A673 (cell line): Measurements from ENCODE around the gene CALCR. TPM values are rescaled to one million over a fixed set of nuclear protein-coding genes. Genes with fewer than 3 reads are reported as not detected.
"Not testable (repeated sequence)": the region's sequence is repeated elsewhere in the genome, so short reads cannot be mapped to it uniquely, and the experiment has no call there.

ENCODE experiments used
- BruUV-seq: library from RNA; stranded (reverse); fragments of 400-500 nt; replicated peaks from 2 replicates; lab custom pipeline; 2021; lab: Mats Ljungman, UMichigan
- CTCF ChIA-PET: fragments of 300-600 bp; sonication (Branson Sonifier 250); formaldehyde crosslinking; loops from one replicate; lab custom pipeline; 2022; ENCODE audit warnings: antibody characterized with exemption; lab: Charles Lee
- POLR2A ChIA-PET: fragments of 300-600 bp; sonication (Branson Sonifier 250); formaldehyde crosslinking; loops from one replicate; lab custom pipeline; 2022; ENCODE audit warnings: antibody characterized with exemption; ENCODE audit not compliant: low non-redundant PET; lab: Charles Lee
- DNase-seq: peaks from one replicate; pipeline ENCODE4 v3.0.0-alpha.2; 2015; ENCODE audit warnings: low spot score
- H3K27ac ChIP-seq: fragments of 200-600 bp; sonication (generic); 2 replicates; pipeline ENCODE4 v1.5.1; 2016; ENCODE audit warnings: mixed run types, low read depth, mild to moderate bottlenecking, mixed read lengths, antibody characterized with exemption, low read length; ENCODE audit not compliant: poor library complexity, severe bottlenecking
- H3K27me3 ChIP-seq: fragments of 200-600 bp; sonication (generic); replicated peaks from 2 replicates; pipeline ENCODE4 v1.6.1; 2017; ENCODE audit warnings: mixed run types, low read depth, mild to moderate bottlenecking, mixed read lengths, antibody characterized with exemption, low read length; ENCODE audit not compliant: insufficient read depth, poor library complexity
- H3K36me3 ChIP-seq: fragments of 200-600 bp; sonication (generic); 2 replicates; pipeline ENCODE4 v1.6.1; 2016; ENCODE audit warnings: mixed run types, mild to moderate bottlenecking, mixed read lengths, antibody characterized with exemption, low read length; ENCODE audit not compliant: insufficient read depth, poor library complexity, severe bottlenecking
- H3K4me1 ChIP-seq: fragments of 200-600 bp; sonication (generic); 2 replicates; pipeline ENCODE4 v1.6.1; 2017; ENCODE audit warnings: mixed run types, mild to moderate bottlenecking, mixed read lengths, antibody characterized with exemption, low read length; ENCODE audit not compliant: insufficient read depth, poor library complexity, severe bottlenecking
- H3K4me3 ChIP-seq: fragments of 200-600 bp; sonication (generic); 2 replicates; pipeline ENCODE4 v1.5.1; 2016; ENCODE audit warnings: low read depth, mixed run types, mild to moderate bottlenecking, mixed read lengths, low read length; ENCODE audit not compliant: poor library complexity, severe bottlenecking
- H3K9me3 ChIP-seq: fragments of 200-600 bp; sonication (generic); 2 replicates; pipeline ENCODE4 v1.6.1; 2016; ENCODE audit warnings: mixed run types, low read depth, mild to moderate bottlenecking, mixed read lengths, antibody characterized with exemption, low read length; ENCODE audit not compliant: poor library complexity, severe bottlenecking
- CTCF ChIP-seq: fragments of 300-800, 200-600 bp; sonication (generic); conservative IDR thresholded peaks from 2 replicates; pipeline ENCODE4 v1.5.1; 2017; ENCODE audit warnings: low read depth, mild to moderate bottlenecking, antibody characterized with exemption, low read length, moderate library complexity, mixed read lengths
- EZH2 ChIP-seq: fragments of 200-600 bp; sonication (generic); IDR thresholded peaks from 2 replicates; pipeline ENCODE4 v1.6.1; 2017; ENCODE audit warnings: borderline replicate concordance, low read depth, mild to moderate bottlenecking, mixed read lengths, antibody characterized with exemption, low read length; ENCODE audit not compliant: poor library complexity, severe bottlenecking
- intact Hi-C: fragments of 100-400 bp; cut with micrococcal nuclease; formaldehyde crosslinking; loops from one replicate; pipeline ENCODE4 v1.10.0; 2022; ENCODE audit not compliant: unreplicated experiment
- total RNA-seq: library from RNA; stranded (reverse); gene quantifications from 2 replicates; pipeline ENCODE4 v1.2.3, GENCODE V29; 2021

CALCR gene
- total RNA-seq, 1 experiment from 2014 or later: not detected

- BruUV-seq: no TSS peak
- Histone ChIP-seq H3K4me1 (no peaks in the 10 kb centered on the region), H3K27me3 (no peaks in the 10 kb centered on the region), H3K4me3 (no peak overlapping the region), H3K9me3 (no peaks in the 10 kb centered on the region), H3K27ac (no peak overlapping the region), H3K36me3 (no peaks in the 10 kb centered on the region)
- intact Hi-C loops: no loop called here
- no peak for DNase-seq
- TF ChIP-seq EZH2 (no peak), CTCF (no peak)
- ChIA-PET POLR2A (no interaction called here), CTCF (no interaction called here)
Measured at GRCh38 chr7:93594250-93594649, 19.7 kb upstream of the CALCR start.

DNA sequence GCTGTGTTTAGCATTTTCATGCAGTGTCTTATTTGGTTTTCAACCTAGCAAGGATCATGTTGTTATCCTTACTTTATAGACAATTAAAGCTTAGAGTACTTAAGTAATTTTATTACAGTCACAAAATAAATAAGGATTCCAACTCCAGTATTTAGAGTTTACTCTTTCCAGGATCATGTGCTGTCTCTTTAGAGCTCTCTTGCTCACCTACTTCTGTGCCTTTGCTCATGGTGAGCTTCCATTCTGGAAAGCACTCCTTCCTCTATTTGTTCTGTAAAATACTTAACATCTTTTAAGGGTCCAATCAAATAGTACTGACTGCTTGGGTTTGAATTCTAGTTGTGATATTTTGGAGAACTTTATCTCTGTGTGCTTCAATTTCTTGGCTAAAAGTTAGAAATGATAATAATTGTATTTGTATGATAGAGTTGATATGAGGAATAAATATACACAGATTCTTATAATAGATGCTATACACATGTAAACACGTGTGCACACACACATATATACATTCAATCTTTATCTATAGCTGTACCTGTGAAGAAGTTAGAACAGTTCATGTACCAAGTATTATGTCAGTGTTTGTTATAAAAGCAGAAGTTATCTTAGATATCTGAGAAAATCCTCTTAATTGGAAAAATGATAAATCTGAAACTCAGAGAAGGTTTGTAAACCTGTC is 18.2 kb upstream of the CALCR start:
- TF ChIP-seq EZH2: no peak
- TF ChIP-seq CTCF: no peak
- ChIA-PET CTCF (no interaction called here), POLR2A (no interaction called here)
- H3K9me3 ChIP-seq: no peaks in the 10 kb centered on the region
- no peak overlapping the region for H3K27ac ChIP-seq
- H3K36me3 ChIP-seq: no peaks in the 10 kb centered on the region
- BruUV-seq: no TSS peak
- intact Hi-C loops: no loop called here
- no peaks in the 10 kb centered on the region for H3K27me3 ChIP-seq
- DNase-seq: no peak
- no peak overlapping the region for H3K4me3 ChIP-seq
- no peaks in the 10 kb centered on the region for H3K4me1 ChIP-seq

DNA sequence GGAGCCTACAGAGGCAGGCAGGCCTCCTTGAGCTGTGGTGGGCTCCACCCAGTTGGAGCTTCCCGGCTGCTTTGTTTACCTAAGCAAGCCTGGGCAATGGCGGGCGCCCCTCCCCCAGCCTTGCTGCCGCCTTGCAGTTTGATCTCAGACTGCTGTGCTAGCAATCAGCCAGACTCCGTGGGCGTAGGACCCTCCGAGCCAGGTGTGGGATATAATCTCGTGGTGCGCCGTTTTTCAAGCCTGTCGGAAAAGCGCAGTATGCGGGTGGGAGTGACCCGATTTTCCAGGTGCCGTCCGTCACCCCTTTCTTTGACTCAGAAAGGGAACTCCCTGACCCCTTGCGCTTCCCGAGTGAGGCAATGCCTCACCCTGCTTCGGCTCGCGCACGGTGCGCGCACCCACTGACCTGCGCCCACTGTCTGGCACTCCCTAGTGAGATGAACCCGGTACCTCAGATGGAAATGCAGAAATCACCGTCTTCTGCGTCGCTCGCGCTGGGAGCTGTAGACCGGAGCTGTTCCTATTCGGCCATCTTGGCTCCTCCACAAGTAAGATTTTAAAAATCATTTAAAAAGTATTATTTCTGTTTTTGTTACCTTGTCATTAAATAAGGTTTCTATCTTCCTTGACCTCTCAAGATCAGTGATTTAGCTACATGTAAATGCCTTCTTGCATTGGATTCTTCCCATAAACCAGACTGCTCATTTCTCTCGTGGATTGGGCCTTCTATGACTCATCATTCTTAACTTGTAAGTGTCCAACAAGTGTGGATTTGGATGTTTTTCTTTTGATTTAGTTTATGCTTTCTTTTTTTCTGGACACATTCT is 16.9 kb upstream of the CALCR start:
- H3K27ac ChIP-seq, DNase-seq, CTCF ChIA-PET, POLR2A ChIA-PET, BruUV-seq, H3K4me1 ChIP-seq, H3K9me3 ChIP-seq, intact Hi-C loops, H3K27me3 ChIP-seq, H3K4me3 ChIP-seq, H3K36me3 ChIP-seq: not testable (repeated sequence)

DNA sequence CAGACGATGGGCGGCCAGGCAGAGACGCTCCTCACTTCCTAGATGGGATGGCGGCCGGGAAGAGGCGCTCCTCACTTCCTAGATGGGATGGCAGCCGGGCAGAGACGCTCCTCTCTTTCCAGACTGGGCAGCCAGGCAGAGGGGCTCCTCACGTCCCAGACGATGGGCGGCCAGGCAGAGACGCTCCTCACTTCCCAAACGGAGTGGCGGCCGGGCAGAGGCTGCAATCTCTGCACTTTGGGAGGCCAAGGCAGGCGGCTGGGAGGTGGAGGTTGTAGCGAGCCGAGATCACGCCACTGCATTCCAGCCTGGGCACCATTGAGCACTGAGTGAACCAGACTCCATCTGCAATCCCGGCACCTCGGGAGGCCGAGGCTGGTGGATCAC is 11.9 kb upstream of the CALCR start:
- H3K4me1 ChIP-seq, H3K36me3 ChIP-seq, H3K27ac ChIP-seq, POLR2A ChIA-PET, H3K4me3 ChIP-seq, CTCF ChIA-PET, H3K9me3 ChIP-seq, BruUV-seq, H3K27me3 ChIP-seq, DNase-seq, intact Hi-C loops: not testable (repeated sequence)

GRCh38 chr7:93585694-93586478 is 11.4 kb upstream of the CALCR start:
- DNase-seq, POLR2A ChIA-PET, intact Hi-C loops: not testable (repeated sequence)

More at GRCh38 chr7:93585694-93586478, 11.4 kb upstream of the CALCR start:
- H3K27me3 ChIP-seq, H3K4me3 ChIP-seq, H3K27ac ChIP-seq, H3K9me3 ChIP-seq, BruUV-seq, H3K4me1 ChIP-seq, H3K36me3 ChIP-seq, CTCF ChIA-PET: not testable (repeated sequence)
